ENCODE data around the gene VEGFD. TPM values are rescaled to one million over a fixed set of nuclear protein-coding genes. Genes with fewer than 3 reads are reported as not detected.

Gene VEGFD
- total RNA-seq, 4 donors from 2014 or later: 5.1 to 16.8 (median 9.0) TPM

DNA sequence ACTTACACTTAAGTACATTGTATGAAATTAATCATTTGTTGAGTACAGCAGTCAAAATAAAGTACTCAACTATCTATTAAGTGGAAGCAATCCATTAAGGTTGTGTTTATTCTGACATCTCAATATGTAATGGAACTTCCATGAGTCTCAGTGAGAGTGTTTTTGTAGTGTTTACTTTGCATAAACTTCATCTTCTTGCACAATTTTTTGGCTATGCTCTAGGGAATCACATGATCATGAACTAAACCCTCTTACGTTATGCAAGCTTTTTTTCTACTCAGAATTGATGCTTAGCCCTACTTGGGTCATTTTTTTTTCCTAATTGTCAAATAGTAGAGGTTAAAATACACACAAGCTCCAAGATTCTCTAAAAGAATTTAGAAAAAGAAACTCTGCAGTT is 27.8 kb downstream of the VEGFD start:
- no peaks in the 10 kb centered on the region for H3K27me3 ChIP-seq
- no peaks in the 10 kb centered on the region for H3K9me3 ChIP-seq
- ATAC-seq: peak; percentile 63 to 65
- in situ Hi-C loops (cut with MboI; ENCODE audit: low sequenced_read_pairs in 4 of 4) (loop anchor here in 1 of 4 donors (10.0 kb wide), 1 partner anchor 108 kb away; no protein-coding TSS in a partner anchor), intact Hi-C loops (cut with DNase I; ENCODE audit: low total_unique reads) (no loop called here)
- TF ChIP-seq, protein P1, sequence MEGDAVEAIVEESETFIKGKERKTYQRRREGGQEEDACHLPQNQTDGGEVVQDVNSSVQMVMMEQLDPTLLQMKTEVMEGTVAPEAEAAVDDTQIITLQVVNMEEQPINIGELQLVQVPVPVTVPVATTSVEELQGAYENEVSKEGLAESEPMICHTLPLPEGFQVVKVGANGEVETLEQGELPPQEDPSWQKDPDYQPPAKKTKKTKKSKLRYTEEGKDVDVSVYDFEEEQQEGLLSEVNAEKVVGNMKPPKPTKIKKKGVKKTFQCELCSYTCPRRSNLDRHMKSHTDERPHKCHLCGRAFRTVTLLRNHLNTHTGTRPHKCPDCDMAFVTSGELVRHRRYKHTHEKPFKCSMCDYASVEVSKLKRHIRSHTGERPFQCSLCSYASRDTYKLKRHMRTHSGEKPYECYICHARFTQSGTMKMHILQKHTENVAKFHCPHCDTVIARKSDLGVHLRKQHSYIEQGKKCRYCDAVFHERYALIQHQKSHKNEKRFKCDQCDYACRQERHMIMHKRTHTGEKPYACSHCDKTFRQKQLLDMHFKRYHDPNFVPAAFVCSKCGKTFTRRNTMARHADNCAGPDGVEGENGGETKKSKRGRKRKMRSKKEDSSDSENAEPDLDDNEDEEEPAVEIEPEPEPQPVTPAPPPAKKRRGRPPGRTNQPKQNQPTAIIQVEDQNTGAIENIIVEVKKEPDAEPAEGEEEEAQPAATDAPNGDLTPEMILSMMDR (IDR thresholded peaks at IDR 0.05 in 4 of 5, conservative IDR thresholded peaks at IDR 0.05 in 1 of 5): no peak
- TF ChIP-seq POLR2A (IDR thresholded peaks at IDR 0.05): no peak
- H3K27ac ChIP-seq: peak overlapping the region; percentile 3 to 48 (median 34)
- no peaks in the 10 kb centered on the region for H3K4me1 ChIP-seq
- no peak overlapping the region for H3K4me3 ChIP-seq
- no peaks in the 10 kb centered on the region for H3K36me3 ChIP-seq
- DNase-seq: no peak

DNA sequence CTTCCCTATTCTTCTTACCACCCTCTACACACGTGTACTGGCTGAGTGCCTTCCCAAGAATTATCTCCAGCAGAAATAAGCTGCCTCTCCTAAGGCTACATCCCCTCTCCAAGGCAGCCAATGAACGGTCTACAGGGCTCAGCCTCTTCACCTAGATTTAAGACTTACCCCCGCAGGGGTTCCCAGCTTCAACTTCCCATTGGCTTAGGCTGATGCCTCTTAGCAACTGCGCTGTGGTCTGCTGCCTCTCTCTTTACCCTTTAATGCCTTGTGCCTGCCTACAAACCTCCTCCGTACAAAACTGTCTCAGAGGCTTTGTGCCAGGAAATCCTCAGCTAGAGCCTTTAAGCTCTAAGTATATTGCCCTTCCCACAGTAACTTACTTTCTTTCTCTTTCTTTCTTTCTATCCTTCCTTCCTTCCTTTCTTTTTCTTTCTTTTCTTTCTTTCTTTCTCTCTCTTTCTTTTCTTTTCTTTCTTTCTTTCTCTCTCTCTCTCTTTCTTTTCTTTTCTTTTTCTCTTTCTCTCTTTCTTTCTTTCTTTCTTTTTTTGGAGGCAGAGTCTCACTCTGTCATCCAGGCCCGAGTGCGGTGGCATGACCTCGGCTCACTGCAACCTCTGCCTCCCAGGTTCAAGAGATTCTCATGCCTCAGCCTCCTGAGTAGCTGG is 33.8 kb downstream of the VEGFD start:
- Histone ChIP-seq H3K4me3 (no peak overlapping the region), H3K4me1 (no peaks in the 10 kb centered on the region), H3K27ac (peak overlapping the region; percentile 12 to 30 (median 30)), H3K36me3 (peaks cover 0 to 8% of the 10 kb centered on the region in 2 donors), H3K9me3 (no peaks in the 10 kb centered on the region), H3K27me3 (no peaks in the 10 kb centered on the region)
- intact Hi-C loops (cut with DNase I; ENCODE audit: low total_unique reads): no loop called here
- ATAC-seq (no peak), DNase-seq (no peak)
- in situ Hi-C loops (cut with MboI; ENCODE audit: low sequenced_read_pairs in 4 of 4): loop anchor here in 1 of 4 donors (10.0 kb wide), 1 partner anchor 114 kb away; no protein-coding TSS in a partner anchor
- no peak for TF ChIP-seq POLR2A (IDR thresholded peaks at IDR 0.05)
- TF ChIP-seq, protein P1 (IDR thresholded peaks at IDR 0.05 in 4 of 5, conservative IDR thresholded peaks at IDR 0.05 in 1 of 5): no peak

DNA sequence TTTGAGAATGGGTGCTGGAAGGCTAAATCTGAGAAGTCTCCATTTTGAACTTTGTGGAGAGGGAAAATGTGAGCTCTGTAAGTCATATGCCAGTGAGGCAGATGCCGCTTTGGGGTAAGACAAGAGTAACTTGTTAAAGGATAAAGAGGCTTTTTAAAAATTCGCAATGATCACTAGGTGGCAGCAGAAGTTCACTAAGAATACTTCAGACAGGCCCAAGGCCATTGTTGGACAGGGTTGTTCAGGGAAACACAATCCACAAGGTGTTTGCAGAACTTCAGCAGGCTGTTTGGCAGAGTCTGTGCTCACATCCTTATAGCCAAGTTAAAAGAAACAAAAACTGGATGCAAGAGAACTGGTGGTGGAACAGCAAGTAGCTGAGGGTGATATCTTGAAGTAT is 35.2 kb downstream of the VEGFD start:
- TF ChIP-seq POLR2A (IDR thresholded peaks at IDR 0.05): no peak
- TF ChIP-seq, protein P1 (IDR thresholded peaks at IDR 0.05 in 4 of 5, conservative IDR thresholded peaks at IDR 0.05 in 1 of 5): peak; percentile 6 to 57 (median 42)
- H3K27ac ChIP-seq: no peak overlapping the region
- no peaks in the 10 kb centered on the region for H3K9me3 ChIP-seq
- DNase-seq (peak in 1 of 2 donors; percentile 44), ATAC-seq (peak; percentile 75 to 84)
- H3K4me3 ChIP-seq: no peak overlapping the region
- no peaks in the 10 kb centered on the region for H3K4me1 ChIP-seq
- H3K27me3 ChIP-seq: no peaks in the 10 kb centered on the region
- intact Hi-C loops (cut with DNase I; ENCODE audit: low total_unique reads) (loop anchor here (1.0 to 10.0 kb wide), 2 partner anchors 118 to 216 kb away; no protein-coding TSS in a partner anchor), in situ Hi-C loops (cut with MboI; ENCODE audit: low sequenced_read_pairs in 4 of 4) (loop anchor here in 2 of 4 donors (5.0 to 25.0 kb wide), 3 partner anchors 118 to 216 kb away; partner anchors contain the start of gene PIR (in 1 of the 2))
- peaks cover 0 to 8% of the 10 kb centered on the region in 2 donors for H3K36me3 ChIP-seq

DNA sequence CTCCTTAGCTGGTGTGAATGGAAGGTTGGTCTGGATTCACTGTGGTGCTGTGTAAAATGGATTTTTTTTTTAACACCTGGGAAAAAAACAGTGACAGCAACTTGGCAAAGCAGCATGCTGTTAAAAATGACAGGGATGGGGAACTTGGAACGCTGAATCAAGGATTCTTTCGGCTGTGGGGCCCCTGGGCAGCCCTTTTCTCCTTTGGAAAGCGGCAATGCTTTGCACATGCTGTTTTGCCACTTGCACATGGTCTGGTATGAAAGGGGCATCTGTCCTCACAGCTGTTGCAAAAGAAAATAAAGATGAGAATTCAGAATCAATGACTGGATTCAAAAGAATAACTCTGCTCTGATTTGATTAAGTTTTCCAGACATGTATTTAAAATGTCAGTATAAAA is 38.2 kb downstream of the VEGFD start:
- intact Hi-C loops (cut with DNase I; ENCODE audit: low total_unique reads): loop anchor here (10.0 kb wide), 1 partner anchor 219 kb away; no protein-coding TSS in a partner anchor
- no peak for TF ChIP-seq POLR2A (IDR thresholded peaks at IDR 0.05)
- TF ChIP-seq, protein P1 (IDR thresholded peaks at IDR 0.05 in 4 of 5, conservative IDR thresholded peaks at IDR 0.05 in 1 of 5): no peak
- H3K36me3 ChIP-seq: peaks cover 0 to 8% of the 10 kb centered on the region in 2 donors
- H3K4me3 ChIP-seq: no peak overlapping the region
- no peak for ATAC-seq
- in situ Hi-C loops (cut with MboI; ENCODE audit: low sequenced_read_pairs in 4 of 4): loop anchor here in 2 of 4 donors (5.0 to 25.0 kb wide), 3 partner anchors 121 to 219 kb away; partner anchors contain the start of gene PIR (in 1 of the 2)
- H3K27me3 ChIP-seq: no peaks in the 10 kb centered on the region
- DNase-seq: no peak
- no peaks in the 10 kb centered on the region for H3K9me3 ChIP-seq
- no peaks in the 10 kb centered on the region for H3K4me1 ChIP-seq
- H3K27ac ChIP-seq: no peak overlapping the region

Data from gastrocnemius medialis (tissue), 4 donors.